Astrocyte of the hippocampus (primary cell): ENCODE measurements around the gene OR2AT4.
"Not testable (repeated sequence)": the region's sequence is repeated elsewhere in the genome, so short reads cannot be mapped to it uniquely, and the experiment has no call there.

ENCODE experiments used
- DNase-seq: peaks from one replicate; pipeline ENCODE4 v3.0.0; 2011; ENCODE audit warnings: low read depth, low spot score

Gene OR2AT4

DNA sequence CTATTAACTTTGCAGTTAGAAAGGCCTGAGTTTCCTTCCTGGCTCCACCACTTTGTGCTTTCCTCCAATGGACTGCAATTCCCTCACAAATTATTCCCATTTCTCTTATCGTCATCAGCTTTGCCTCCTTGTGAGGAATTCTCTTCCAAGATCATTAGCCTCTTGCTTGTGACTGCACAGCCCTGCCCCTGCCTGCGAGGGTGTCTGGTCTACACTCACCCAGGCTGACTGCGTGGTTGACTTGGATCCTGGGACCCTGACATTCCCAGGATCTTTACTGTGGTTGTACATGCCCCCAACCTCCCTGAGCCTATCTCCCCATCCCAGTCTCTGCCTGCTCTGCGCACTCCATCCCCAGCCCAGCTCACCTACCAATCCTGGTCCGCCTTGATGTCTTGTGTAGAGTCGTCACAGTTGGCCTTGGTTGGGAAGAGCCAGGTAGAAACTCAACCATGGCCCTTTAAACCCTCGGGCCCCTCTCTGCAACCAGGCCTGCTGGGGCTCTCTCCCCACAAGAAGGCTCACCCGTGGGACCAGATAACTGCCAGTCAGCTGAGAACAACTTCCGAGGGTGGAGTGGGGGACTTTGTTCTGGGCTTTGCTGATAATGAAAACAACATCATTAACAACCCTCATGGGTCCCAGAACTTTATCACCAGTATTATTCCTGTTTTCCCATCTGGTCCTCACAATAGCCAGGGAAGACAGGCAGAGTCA lies at the start of gene OR2AT4:
Gene OR2AT4 (minus strand): TSS at position 421 of the 717 bp plus-strand sequence.
- DNase-seq = no peak

GRCh38 chr11:75145972-75146519 lies 49.4 kb upstream of the OR2AT4 start:
- no peak for DNase-seq

DNA sequence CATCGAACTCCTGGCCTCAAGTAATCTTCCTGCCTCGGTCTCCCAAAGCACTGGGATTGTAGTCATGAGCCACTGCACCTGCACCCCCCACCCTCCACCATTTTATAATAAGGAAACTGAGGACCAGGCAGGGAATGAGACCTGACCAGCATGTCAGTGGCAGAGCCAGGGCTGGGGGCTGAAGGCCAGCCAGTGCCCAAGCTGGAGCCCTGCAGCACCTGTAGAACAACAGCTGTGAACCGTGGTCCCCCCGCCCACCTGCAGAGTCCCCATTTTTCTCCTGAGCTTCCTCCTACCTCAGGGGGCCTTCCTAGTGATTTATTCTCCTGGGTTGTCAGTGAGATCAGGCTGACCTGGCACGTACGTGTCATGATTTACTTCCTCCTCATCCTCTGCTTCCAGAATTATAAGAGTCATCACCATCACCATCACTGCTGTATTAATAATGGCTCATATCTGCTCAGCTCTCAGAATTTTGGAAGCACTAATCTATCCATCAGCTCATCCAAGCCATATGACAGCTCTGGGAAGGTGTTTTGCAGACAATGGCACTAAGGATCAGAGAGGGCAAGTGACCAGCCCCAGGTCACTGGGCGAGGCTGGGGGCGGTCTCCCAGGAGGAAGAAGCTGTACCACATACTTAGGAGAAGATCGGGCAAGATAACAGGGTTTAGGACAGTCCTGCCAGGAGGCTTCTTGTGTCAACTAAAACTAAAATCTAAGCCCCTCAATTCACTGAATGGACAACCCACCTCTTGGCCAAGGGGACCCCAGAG lies 48.7 kb upstream of the OR2AT4 start:
- DNase-seq = no peak

DNA sequence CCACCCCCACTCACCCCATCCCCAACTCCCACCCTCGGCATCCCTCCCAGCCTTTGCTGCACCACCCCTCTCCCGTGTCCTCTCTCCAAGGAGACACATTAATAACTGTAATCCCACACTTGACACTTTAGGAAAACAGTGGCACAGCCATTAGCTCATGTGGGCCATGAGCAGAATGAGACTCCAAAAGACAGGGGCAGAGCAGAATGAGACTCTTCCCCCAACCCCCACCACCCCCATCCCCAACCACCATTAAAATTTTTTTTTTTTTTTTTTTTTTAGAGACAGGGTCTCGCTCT lies 48.0 kb upstream of the OR2AT4 start:
- DNase-seq = no peak

DNA sequence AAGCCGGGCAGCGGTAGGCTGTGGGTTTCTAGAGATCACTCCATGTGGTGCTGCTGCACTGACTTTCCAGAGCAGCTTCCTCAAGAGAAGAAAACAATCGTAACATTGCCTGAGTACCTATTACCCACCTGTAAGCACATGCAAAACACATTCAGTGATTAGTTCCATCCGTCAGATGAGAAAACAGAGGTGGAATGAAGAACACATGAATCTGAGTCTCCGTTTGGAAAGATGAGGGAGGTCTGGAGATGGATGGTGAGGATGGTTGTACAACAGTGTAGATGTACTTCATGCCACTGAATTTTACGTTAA lies 46.7 kb upstream of the OR2AT4 start:
- no peak for DNase-seq

DNA sequence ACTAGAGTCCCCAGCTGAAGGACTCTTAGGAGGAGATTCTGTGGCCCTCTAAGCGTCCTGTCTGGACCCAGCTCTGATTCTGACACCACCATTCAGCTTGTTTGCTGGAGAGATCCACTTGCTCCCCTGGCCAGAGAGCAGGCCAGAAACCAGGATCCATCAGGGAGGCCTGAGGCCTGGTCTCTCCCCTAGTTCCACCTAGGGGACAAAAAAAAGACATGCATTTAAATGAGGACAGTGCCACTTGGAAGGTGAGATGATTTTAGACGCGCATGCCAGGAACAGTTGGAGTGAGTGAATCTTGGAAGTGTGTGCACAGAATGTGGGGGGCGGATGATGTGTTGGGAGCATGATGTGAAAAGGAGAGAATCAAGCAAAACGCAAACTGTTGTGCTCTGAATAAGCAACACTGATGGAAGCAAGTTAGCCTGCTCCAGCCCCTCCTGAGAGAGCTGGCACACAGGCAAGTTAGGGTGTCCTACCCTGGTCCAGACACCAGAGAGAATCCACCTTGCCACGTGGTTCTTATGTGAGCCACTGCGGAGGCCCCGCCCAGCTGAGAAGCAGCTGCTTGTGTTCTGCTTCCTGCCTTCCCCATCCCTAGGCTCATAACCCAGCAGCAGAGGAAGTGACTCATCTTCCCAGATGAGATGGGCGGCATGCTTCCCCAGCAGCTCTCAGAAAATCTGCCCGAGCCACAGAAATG lies 46.2 kb upstream of the OR2AT4 start:
- peak; percentile 78 for DNase-seq

GRCh38 chr11:75141166-75141565 lies 44.5 kb upstream of the OR2AT4 start:
- no peak for DNase-seq

- peak; percentile 53 for DNase-seq
Observed at GRCh38 chr11:75140269-75141138, 43.8 kb upstream of the OR2AT4 start.

GRCh38 chr11:75135651-75136050 lies 39.0 kb upstream of the OR2AT4 start:
- no peak for DNase-seq

- no peak for DNase-seq
Observed at GRCh38 chr11:75135021-75135650, 38.5 kb upstream of the OR2AT4 start.

GRCh38 chr11:75133976-75134375 lies 37.3 kb upstream of the OR2AT4 start:
- no peak for DNase-seq

- DNase-seq = no peak
Observed at GRCh38 chr11:75132080-75132479, 35.4 kb upstream of the OR2AT4 start.

GRCh38 chr11:75126564-75126963 lies 29.9 kb upstream of the OR2AT4 start:
- no peak for DNase-seq

- no peak for DNase-seq
Observed at GRCh38 chr11:75118577-75118976, 21.9 kb upstream of the OR2AT4 start.

DNA sequence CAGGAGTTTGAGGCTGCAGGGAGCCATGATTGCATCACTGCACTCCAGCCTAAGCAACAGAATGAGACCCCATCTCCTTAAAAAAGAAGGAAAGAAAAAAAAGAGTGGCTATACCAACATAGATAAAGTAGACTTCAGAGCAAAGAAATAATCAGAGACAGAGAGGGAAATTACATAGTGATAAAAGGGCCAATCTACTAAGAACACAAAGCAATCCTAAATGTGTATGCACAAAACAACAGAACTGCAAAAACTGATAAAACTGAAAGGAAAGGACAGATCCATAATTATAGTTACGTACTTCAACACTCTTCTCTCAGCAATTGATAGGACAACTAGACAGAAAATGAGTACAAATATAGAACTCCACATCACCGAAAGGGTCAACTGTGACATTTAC lies 17.8 kb upstream of the OR2AT4 start:
- DNase-seq = no peak

- DNase-seq = no peak
Observed at GRCh38 chr11:75113030-75113429, 16.4 kb upstream of the OR2AT4 start.

- DNase-seq = no peak
Observed at GRCh38 chr11:75112200-75112599, 15.5 kb upstream of the OR2AT4 start.

DNA sequence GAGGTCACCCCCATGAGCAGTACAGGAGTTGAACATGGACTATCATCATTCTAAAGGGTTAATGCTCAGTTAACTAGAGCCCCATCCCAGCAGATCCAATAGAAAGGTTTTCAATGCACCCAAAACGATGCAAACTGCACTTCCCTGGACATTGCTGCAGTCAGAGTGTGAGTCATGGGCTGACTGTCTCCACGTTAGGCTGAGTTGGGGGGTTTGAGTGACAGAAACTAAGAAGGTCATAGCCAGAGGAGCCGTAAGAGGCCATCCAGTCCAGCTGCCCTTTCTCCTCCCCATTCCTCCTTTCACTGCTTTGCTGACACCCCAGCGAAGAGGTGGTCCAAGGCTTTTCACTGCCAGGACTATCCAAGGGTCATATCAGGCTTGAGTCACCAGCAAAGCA lies 10.5 kb upstream of the OR2AT4 start:
- peak; percentile 7 for DNase-seq

DNA sequence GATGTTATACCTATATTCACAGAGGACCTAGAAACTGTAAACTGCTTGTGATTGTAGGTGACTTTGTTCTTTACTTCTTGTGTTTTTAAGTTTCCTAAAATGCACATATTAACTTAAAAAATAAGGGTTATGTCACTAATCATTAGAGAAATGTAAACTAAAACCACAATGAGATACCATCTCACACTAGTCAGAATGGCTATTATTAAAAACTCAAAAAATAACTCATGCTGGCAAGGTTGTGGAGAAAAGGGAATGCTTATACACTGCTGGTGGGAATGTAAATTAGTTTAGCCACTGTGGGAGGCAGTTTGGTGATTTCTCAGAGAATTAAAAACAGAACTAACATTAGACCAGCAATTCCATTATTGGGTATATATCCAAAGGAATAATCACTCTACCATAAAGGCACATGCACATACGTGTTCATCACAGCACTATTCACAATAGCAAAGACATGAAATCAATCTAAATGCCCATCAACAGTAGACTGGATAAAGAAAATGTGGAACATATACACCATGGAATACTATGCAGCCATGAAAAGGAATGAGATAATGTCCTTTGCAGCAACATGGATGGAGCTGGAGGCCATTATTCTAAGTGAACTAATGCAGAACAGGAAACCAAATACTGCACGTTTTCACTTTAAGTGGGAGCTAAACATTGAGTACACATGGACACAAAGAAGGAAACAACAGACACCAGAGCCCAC lies 9.4 kb upstream of the OR2AT4 start:
- not testable (repeated sequence) for DNase-seq

- peak; percentile 2 for DNase-seq
Observed at GRCh38 chr11:75105462-75105925, 8.8 kb upstream of the OR2AT4 start.
